Stimulated activated CD4-positive, alpha-beta T cell treated with anti-CD3 and anti-CD28 coated beads, Interleukin-4, amount 100 ng/mL, for 48 hours (primary cell): ENCODE measurements around the gene QSOX2.
"Not testable (repeated sequence)": the region's sequence is repeated elsewhere in the genome, so short reads cannot be mapped to it uniquely, and the experiment has no call there.

Source experiments
- DNase-seq, 2 donors: peaks; one replicate each; pipeline ENCODE4 v3.0.0-alpha.2; 2020; ENCODE audit warnings: low read depth in 2 of 2

Gene QSOX2

GRCh38 chr9:136237486-136238341, 7.9 kb downstream of the QSOX2 start:
- DNase-seq: no peak

- DNase-seq: not testable (repeated sequence)
Observed at GRCh38 chr9:136236471-136237410, 8.9 kb downstream of the QSOX2 start.

GRCh38 chr9:136235709-136236455, 9.7 kb downstream of the QSOX2 start:
- no peak for DNase-seq

- no peak for DNase-seq
Observed at GRCh38 chr9:136235171-136235570, 10.4 kb downstream of the QSOX2 start.

- DNase-seq: no peak
Observed at GRCh38 chr9:136234597-136234996, 11.0 kb downstream of the QSOX2 start.

- no peak for DNase-seq
Observed at GRCh38 chr9:136233868-136234267, 11.7 kb downstream of the QSOX2 start.

GRCh38 chr9:136233411-136233810, 12.2 kb downstream of the QSOX2 start:
- no peak for DNase-seq

GRCh38 chr9:136232969-136233368, 12.6 kb downstream of the QSOX2 start:
- DNase-seq: no peak

GRCh38 chr9:136231478-136232297, 13.9 kb downstream of the QSOX2 start:
- DNase-seq: no peak

- DNase-seq: no peak
Observed at GRCh38 chr9:136230773-136231172, 14.8 kb downstream of the QSOX2 start.

GRCh38 chr9:136230365-136230764, 15.2 kb downstream of the QSOX2 start:
- DNase-seq: no peak

- DNase-seq: no peak
Observed at GRCh38 chr9:136229096-136230065, 16.2 kb downstream of the QSOX2 start.

GRCh38 chr9:136228107-136228875, 17.3 kb downstream of the QSOX2 start:
- DNase-seq: no peak

GRCh38 chr9:136226680-136227407, 18.8 kb downstream of the QSOX2 start:
- no peak for DNase-seq

- DNase-seq: peak; percentile 62 to 70
Observed at GRCh38 chr9:136225748-136226679, 19.6 kb downstream of the QSOX2 start.

- no peak for DNase-seq
Observed at GRCh38 chr9:136225366-136225747, 20.3 kb downstream of the QSOX2 start.
